ENCODE measurements around the gene CUL4A. TPM values are rescaled to one million over a fixed set of nuclear protein-coding genes. Genes with fewer than 3 reads are reported as not detected.

CUL4A gene
- total RNA-seq, 4 donors from 2014 or later: 232 to 319 (median 234) TPM

DNA sequence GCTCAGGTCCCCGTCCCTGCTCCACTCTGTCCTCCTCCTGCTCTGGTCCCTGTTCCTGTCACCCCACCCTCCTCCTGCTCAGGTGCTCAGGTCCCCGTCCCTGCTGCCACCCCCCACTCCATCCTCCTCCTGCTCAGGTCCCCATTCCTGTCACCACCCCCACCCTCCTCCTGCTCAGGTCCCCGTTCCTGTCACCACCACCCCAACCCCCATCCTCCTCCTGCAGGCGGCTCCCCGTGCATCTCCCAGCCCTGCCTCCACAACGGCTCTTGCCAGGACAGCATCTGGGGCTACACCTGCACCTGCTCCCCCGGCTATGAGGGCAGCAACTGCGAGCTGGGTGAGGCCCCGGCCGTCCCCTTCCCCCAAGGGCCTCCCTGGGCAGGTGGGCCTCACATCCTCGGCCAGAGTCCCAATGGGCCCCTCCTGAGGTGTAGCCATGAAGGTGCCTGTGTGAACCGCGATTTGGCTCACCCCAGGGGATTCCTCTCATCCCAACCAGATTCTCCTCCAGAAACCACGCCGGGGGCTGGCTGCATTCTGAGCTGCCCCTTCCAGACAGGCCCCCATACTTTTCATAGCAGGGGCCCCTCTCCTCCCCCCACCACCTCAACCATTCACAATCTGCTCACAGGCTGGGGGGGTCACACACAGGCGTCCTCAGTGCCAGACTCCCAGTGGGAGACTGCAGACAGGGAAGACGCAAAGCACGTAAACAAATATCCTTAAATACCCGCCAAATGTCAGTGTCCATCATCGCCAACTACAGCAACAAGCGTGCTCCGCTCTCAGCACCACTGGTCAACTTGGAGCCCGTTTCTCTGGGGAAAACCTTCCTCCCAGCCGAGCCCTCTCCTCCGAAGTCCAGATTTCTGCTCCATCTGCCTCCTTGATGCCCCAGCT, 46.4 kb upstream of the CUL4A start:
- intact Hi-C loops (cut with DNase I; ENCODE audit: low total_unique reads): no loop called here
- ATAC-seq: no peak
- in situ Hi-C loops (cut with MboI; ENCODE audit: low sequenced_read_pairs in 4 of 4): no loop called here
- H3K27ac ChIP-seq: no peak overlapping the region
- H3K36me3 ChIP-seq: peaks cover 0 to 4% of the 10 kb centered on the region in 2 donors
- H3K4me3 ChIP-seq: no peak overlapping the region
- no peaks in the 10 kb centered on the region for H3K4me1 ChIP-seq
- peaks cover 11 to 22% (median 12%) of the 10 kb centered on the region in 3 donors for H3K27me3 ChIP-seq
- TF ChIP-seq, protein P1, sequence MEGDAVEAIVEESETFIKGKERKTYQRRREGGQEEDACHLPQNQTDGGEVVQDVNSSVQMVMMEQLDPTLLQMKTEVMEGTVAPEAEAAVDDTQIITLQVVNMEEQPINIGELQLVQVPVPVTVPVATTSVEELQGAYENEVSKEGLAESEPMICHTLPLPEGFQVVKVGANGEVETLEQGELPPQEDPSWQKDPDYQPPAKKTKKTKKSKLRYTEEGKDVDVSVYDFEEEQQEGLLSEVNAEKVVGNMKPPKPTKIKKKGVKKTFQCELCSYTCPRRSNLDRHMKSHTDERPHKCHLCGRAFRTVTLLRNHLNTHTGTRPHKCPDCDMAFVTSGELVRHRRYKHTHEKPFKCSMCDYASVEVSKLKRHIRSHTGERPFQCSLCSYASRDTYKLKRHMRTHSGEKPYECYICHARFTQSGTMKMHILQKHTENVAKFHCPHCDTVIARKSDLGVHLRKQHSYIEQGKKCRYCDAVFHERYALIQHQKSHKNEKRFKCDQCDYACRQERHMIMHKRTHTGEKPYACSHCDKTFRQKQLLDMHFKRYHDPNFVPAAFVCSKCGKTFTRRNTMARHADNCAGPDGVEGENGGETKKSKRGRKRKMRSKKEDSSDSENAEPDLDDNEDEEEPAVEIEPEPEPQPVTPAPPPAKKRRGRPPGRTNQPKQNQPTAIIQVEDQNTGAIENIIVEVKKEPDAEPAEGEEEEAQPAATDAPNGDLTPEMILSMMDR (IDR thresholded peaks at IDR 0.05 in 4 of 5, conservative IDR thresholded peaks at IDR 0.05 in 1 of 5): no peak
- TF ChIP-seq POLR2A (IDR thresholded peaks at IDR 0.05): no peak
- no peak for DNase-seq
- H3K9me3 ChIP-seq: no peaks in the 10 kb centered on the region

DNA sequence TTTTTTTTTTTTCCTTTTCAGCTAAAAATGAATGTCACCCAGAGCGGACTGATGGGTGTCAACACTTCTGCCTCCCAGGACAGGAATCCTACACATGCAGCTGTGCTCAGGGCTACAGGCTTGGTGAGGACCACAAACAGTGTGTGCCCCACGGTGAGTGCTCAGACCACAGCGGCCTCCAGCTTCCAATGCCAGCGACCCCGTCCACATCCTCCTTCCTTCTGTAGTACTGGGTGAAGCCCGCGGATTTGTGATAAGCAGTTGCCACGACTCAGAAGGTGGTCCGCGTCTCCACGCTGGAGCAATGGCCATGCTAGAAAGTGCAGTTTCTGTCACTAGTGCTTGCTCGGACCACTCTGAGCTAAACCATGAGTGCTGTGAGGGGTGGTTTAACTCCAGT, 44.9 kb upstream of the CUL4A start:
- intact Hi-C loops (cut with DNase I; ENCODE audit: low total_unique reads): no loop called here
- no peak for DNase-seq
- Histone ChIP-seq H3K9me3 (no peaks in the 10 kb centered on the region), H3K27me3 (peaks cover 11 to 22% (median 12%) of the 10 kb centered on the region in 3 donors), H3K4me3 (no peak overlapping the region), H3K27ac (no peak overlapping the region), H3K36me3 (peaks cover 0 to 11% of the 10 kb centered on the region in 2 donors), H3K4me1 (no peaks in the 10 kb centered on the region)
- ATAC-seq: no peak
- TF ChIP-seq, protein P1 (IDR thresholded peaks at IDR 0.05 in 4 of 5, conservative IDR thresholded peaks at IDR 0.05 in 1 of 5): no peak
- TF ChIP-seq POLR2A (IDR thresholded peaks at IDR 0.05): no peak
- in situ Hi-C loops (cut with MboI; ENCODE audit: low sequenced_read_pairs in 4 of 4): no loop called here

DNA sequence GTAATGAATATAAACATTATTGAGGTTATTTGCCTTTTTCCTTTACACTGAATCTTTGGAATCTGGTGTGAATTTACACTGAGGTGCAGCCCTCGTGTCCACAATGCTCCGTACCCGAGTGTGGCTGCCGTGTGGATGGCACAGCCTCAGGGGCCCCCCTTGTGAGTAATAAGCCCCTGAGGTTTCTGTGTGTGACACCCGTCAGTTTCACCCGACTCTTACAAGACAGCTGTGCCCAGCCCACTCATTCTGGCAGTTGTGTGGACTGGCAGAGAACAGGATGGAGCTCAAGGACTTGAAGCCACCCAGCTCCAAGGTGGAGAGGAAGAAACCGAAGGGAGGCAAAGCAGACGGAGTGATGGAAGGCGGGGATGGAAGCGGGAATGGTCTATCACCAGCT, 43.1 kb upstream of the CUL4A start:
- Histone ChIP-seq H3K4me3 (no peak overlapping the region), H3K36me3 (peaks cover 0 to 21% of the 10 kb centered on the region in 2 donors), H3K4me1 (no peaks in the 10 kb centered on the region), H3K27me3 (peaks cover 11 to 22% (median 12%) of the 10 kb centered on the region in 3 donors), H3K9me3 (no peaks in the 10 kb centered on the region), H3K27ac (no peak overlapping the region)
- no peak for ATAC-seq
- TF ChIP-seq, protein P1 (IDR thresholded peaks at IDR 0.05 in 4 of 5, conservative IDR thresholded peaks at IDR 0.05 in 1 of 5): no peak
- no peak for TF ChIP-seq POLR2A (IDR thresholded peaks at IDR 0.05)
- no peak for DNase-seq
- in situ Hi-C loops (cut with MboI; ENCODE audit: low sequenced_read_pairs in 4 of 4): no loop called here
- intact Hi-C loops (cut with DNase I; ENCODE audit: low total_unique reads): no loop called here

DNA sequence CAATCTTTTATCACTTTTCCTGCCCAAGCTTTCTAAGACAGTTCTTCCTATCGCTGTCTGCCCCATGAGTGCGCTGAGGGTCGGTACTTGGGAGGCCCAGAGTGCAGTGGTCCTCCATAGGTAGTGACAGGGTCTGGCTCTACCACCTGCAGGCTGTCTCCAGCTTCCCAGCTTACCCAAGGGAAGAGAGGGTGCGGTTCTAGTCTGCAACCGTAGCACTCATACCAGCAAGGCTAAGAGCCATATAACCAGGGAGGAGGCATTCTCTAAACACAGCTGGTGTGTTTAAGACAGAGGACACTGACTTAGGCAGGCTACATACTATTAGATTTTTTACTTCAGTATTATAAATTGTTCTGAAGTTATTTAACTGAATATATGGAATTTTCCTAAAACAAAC, 42.7 kb upstream of the CUL4A start:
- in situ Hi-C loops (cut with MboI; ENCODE audit: low sequenced_read_pairs in 4 of 4): no loop called here
- H3K27me3 ChIP-seq: peaks cover 11 to 22% (median 12%) of the 10 kb centered on the region in 3 donors
- no peak overlapping the region for H3K4me3 ChIP-seq
- DNase-seq (no peak), ATAC-seq (no peak)
- H3K27ac ChIP-seq: no peak overlapping the region
- TF ChIP-seq POLR2A (IDR thresholded peaks at IDR 0.05): no peak
- TF ChIP-seq, protein P1 (IDR thresholded peaks at IDR 0.05 in 4 of 5, conservative IDR thresholded peaks at IDR 0.05 in 1 of 5): no peak
- peaks cover 0 to 25% of the 10 kb centered on the region in 2 donors for H3K36me3 ChIP-seq
- intact Hi-C loops (cut with DNase I; ENCODE audit: low total_unique reads): no loop called here
- H3K9me3 ChIP-seq: no peaks in the 10 kb centered on the region
- H3K4me1 ChIP-seq: no peaks in the 10 kb centered on the region
